Activated CD8-positive, alpha-beta T cell treated with anti-CD3 and anti-CD28 coated beads for 36 hours (primary cell): ENCODE data around the gene SLC35G1. TPM values are rescaled to one million over a fixed set of nuclear protein-coding genes. Genes with fewer than 3 reads are reported as not detected.

ENCODE experiments used
- ATAC-seq: fragments of 200-7000 bp; cut with Tn5 transposase; one replicate; pipeline ENCODE4 v1.10.0; 2021; ENCODE audit warnings: mild to moderate bottlenecking, moderate library complexity
- CTCF ChIA-PET: fragments of 350-600 bp; sonication (Branson Sonifier 250); formaldehyde crosslinking; loops from one replicate; lab custom pipeline; 2021; ENCODE audit warnings: antibody characterized with exemption; lab: Charles Lee
- POLR2A ChIA-PET: fragments of 350-600 bp; sonication (Branson Sonifier 250); formaldehyde crosslinking; loops from one replicate; lab custom pipeline; 2021; ENCODE audit warnings: antibody characterized with exemption; lab: Charles Lee
- DNase-seq: peaks from one replicate; pipeline ENCODE4 v3.0.0-alpha.2; 2020
- H3K27ac Mint-ChIP-seq: one replicate; pipeline ENCODE4 v1.8.0; 2021; ENCODE audit warnings: mild to moderate bottlenecking, mixed read lengths
- H3K27me3 Mint-ChIP-seq: one replicate; pipeline ENCODE4 v1.8.0; 2021; ENCODE audit warnings: mixed read lengths
- H3K36me3 Mint-ChIP-seq: one replicate; pipeline ENCODE4 v1.8.0; 2021; ENCODE audit warnings: low read depth, mixed read lengths
- H3K4me1 Mint-ChIP-seq: one replicate; pipeline ENCODE4 v1.8.0; 2021; ENCODE audit warnings: low read depth, mixed read lengths
- H3K4me3 Mint-ChIP-seq: one replicate; pipeline ENCODE4 v1.8.0; 2021; ENCODE audit warnings: mild to moderate bottlenecking, moderate library complexity, mixed read lengths
- H3K9me3 Mint-ChIP-seq: one replicate; pipeline ENCODE4 v1.8.0; 2021; ENCODE audit warnings: mixed read lengths
- intact Hi-C: fragments of 100-400 bp; cut with micrococcal nuclease; formaldehyde crosslinking; loops from one replicate; pipeline ENCODE4 v1.10.0; 2022
- total RNA-seq, 2 experiments: library from RNA; stranded (reverse); gene quantifications; one replicate each; pipeline ENCODE4 v1.2.3, GENCODE V29; 2021
- TF ChIP-seq, protein P1 (sequence below): fragments of 200-600 bp; IDR thresholded peaks from one replicate; pipeline ENCODE4 v1.8.0; 2022; ENCODE audit warnings: antibody characterized with exemption, mild to moderate bottlenecking

The SLC35G1 gene
- total RNA-seq, 2 experiments from 2014 or later: 2.0 to 3.2 TPM

DNA sequence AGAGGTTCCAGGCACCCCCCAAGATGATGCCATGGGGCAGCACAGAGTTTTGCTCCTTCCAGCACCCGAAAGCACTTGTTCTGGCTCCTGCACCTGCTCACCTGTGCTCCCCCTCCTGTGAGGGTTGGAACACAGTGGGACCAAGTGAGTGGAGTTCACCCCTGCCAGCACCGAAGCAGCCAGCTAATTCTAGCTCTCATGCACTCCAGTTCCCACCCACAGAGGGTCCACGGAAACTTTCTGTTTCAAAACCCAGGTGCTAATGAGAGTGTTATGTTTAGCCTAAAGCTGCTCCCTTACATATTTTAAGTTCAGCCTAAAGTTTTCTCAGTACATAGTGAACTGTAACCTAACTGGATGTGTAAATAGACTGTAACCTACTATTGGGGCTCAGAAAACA, 42.6 kb upstream of the SLC35G1 start:
- peaks cover 1% of the 10 kb centered on the region for H3K27me3 Mint-ChIP-seq
- no peaks in the 10 kb centered on the region for H3K9me3 Mint-ChIP-seq
- H3K4me3 Mint-ChIP-seq: no peak overlapping the region
- intact Hi-C loops: no loop called here
- no peaks in the 10 kb centered on the region for H3K36me3 Mint-ChIP-seq
- H3K27ac Mint-ChIP-seq: no peak overlapping the region
- DNase-seq (no peak), ATAC-seq (no peak)
- TF ChIP-seq, protein P1, sequence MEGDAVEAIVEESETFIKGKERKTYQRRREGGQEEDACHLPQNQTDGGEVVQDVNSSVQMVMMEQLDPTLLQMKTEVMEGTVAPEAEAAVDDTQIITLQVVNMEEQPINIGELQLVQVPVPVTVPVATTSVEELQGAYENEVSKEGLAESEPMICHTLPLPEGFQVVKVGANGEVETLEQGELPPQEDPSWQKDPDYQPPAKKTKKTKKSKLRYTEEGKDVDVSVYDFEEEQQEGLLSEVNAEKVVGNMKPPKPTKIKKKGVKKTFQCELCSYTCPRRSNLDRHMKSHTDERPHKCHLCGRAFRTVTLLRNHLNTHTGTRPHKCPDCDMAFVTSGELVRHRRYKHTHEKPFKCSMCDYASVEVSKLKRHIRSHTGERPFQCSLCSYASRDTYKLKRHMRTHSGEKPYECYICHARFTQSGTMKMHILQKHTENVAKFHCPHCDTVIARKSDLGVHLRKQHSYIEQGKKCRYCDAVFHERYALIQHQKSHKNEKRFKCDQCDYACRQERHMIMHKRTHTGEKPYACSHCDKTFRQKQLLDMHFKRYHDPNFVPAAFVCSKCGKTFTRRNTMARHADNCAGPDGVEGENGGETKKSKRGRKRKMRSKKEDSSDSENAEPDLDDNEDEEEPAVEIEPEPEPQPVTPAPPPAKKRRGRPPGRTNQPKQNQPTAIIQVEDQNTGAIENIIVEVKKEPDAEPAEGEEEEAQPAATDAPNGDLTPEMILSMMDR: no peak
- POLR2A ChIA-PET: no interaction called here
- CTCF ChIA-PET: no interaction called here
- H3K4me1 Mint-ChIP-seq: no peaks in the 10 kb centered on the region

DNA sequence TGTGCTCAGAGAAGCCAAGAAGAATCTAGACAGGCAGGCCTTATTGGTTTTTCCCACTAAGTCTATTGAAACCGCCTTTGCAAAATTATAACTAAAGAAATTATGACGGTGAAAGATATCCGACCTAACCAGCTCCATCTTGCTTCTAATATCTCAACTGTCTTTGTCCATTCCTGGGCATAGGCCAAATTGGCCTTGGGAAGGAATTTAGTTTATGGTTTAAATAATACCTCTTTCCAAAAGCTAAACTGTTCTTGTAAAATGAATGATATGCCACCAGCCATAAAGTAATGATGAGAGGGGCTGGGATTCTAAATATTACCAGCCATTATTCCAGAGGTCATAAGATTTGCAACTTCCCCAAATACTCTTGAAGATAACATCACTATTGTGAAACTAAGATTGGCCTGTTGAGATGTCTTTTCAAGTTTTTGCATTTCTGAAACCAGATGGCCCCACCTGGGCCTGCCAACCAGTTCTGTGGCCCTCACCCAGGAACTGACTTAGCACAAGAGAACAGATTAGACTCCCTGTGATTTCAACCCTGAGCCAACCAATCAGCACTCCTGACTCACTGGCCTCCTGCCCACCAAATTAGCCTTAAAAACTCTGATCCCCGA, 41.2 kb upstream of the SLC35G1 start:
- TF ChIP-seq, protein P1: no peak
- ATAC-seq: no peak
- no peak for DNase-seq
- ChIA-PET CTCF (no interaction called here), POLR2A (no interaction called here)
- H3K4me1 Mint-ChIP-seq: no peaks in the 10 kb centered on the region
- H3K36me3 Mint-ChIP-seq: no peaks in the 10 kb centered on the region
- no peak overlapping the region for H3K27ac Mint-ChIP-seq
- H3K27me3 Mint-ChIP-seq: peaks cover 4% of the 10 kb centered on the region
- H3K4me3 Mint-ChIP-seq: no peak overlapping the region
- intact Hi-C loops: no loop called here
- no peaks in the 10 kb centered on the region for H3K9me3 Mint-ChIP-seq

DNA sequence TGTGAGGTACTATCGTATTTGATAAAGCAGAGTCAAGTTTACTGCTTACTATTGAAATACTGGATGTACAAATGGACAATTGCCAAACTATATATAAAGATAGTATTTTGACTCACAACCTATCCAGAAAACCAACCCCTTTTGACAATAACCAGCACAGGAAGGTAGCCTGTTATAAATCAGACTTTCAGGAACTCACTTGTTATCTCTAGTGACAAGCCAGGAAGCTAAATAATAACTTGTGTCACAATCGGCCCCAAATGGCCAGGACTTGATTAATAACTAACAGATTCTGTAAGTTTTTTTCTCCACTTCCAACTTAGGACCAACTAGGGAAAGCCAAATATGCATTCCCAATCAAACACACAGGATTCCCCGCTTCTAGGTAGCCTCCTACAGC, 38.8 kb upstream of the SLC35G1 start:
- POLR2A ChIA-PET: no interaction called here
- CTCF ChIA-PET: no interaction called here
- H3K9me3 Mint-ChIP-seq: no peaks in the 10 kb centered on the region
- no peak for DNase-seq
- intact Hi-C loops: no loop called here
- ATAC-seq: no peak
- H3K36me3 Mint-ChIP-seq: no peaks in the 10 kb centered on the region
- TF ChIP-seq, protein P1: no peak
- H3K4me1 Mint-ChIP-seq: no peaks in the 10 kb centered on the region
- peaks cover 4% of the 10 kb centered on the region for H3K27me3 Mint-ChIP-seq
- no peak overlapping the region for H3K4me3 Mint-ChIP-seq
- H3K27ac Mint-ChIP-seq: no peak overlapping the region

DNA sequence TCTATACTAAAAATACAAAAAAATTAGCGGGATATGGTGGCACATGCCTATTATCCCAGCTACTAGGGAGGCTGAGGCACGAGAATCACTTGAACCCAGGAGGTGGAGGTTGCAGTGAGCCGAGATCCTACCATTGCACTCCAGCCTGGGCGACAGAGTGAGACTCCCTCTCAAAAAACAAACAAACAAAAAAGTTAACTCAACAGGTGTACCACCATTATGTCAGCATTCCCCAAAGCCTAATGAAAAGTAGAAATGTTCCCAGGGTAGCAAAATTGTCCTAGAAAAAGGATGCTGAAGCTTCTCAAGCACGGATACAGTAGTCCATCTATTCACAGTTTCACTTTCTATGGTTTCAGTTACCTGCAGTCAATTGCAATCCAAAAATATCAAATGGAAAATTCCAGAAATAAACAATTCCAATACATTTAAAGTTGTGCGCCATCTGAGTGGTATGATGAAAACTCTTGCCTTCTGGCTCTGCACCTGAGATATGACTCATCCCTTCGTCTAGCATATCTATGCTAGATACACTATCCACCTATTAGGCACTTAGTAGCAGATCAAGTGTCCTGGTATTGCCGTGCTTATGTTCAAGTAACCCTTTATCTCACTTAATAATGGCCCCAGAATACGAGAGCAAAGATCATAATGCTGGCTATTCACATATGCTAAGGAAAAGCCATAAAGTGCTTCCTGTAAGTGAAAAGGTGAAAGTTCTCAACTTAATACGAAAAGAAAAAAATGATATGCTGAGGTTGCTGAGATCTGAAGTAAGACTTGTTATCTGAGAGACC, 37.2 kb upstream of the SLC35G1 start:
- Mint-ChIP-seq H3K9me3 (no peaks in the 10 kb centered on the region), H3K4me3 (no peak overlapping the region), H3K36me3 (no peaks in the 10 kb centered on the region), H3K4me1 (no peaks in the 10 kb centered on the region), H3K27ac (no peak overlapping the region), H3K27me3 (peaks cover 4% of the 10 kb centered on the region)
- TF ChIP-seq, protein P1: no peak
- intact Hi-C loops: no loop called here
- no peak for DNase-seq
- no peak for ATAC-seq
- ChIA-PET POLR2A (no interaction called here), CTCF (interaction anchor here (1.0 to 2.7 kb wide), 3 partner anchors 14 to 465 kb away, joined by 3 to 11 read pairs (median 3); no protein-coding TSS in a partner anchor)

DNA sequence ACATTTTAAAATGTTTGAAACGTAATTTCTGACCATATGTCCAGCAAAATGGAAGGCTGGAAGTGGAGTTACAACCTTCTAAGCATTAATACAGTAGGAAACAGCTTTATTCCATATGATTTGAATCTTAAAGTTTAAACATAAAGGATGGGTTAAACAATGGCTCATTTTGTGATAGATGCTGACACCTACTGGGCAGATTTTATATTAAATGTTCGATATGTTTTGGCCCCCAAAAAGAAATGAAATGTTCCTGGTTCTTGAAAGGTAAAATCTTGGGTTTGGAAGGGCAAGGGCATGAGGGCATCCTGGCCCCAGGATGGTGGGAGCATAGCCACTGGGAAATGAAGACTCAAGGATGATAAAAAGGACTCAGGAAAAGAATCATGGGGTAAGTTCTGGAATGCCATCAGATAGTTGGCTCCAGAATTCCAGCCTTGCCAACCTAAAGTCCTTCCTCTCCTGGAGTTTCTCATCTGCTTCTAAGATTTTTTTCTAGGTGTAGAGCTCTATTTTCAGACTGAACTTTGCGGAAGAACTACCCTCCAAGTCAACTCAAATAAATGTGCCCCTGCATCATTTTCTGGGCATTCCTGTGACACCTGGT, 34.6 kb upstream of the SLC35G1 start:
- DNase-seq (no peak), ATAC-seq (no peak)
- Mint-ChIP-seq H3K27me3 (peaks cover 3% of the 10 kb centered on the region), H3K27ac (no peak overlapping the region), H3K36me3 (no peaks in the 10 kb centered on the region), H3K4me1 (no peaks in the 10 kb centered on the region), H3K9me3 (no peaks in the 10 kb centered on the region), H3K4me3 (no peak overlapping the region)
- ChIA-PET POLR2A (no interaction called here), CTCF (interaction anchor here (0.7 to 2.7 kb wide), 16 partner anchors 9 to 357 kb away, joined by 3 to 11 read pairs (median 3); no protein-coding TSS in a partner anchor)
- intact Hi-C loops: no loop called here
- TF ChIP-seq, protein P1: peak; percentile 51
